HCT116 (cell line): ENCODE data around the gene SNUPN. TPM values are rescaled to one million over a fixed set of nuclear protein-coding genes. Genes with fewer than 3 reads are reported as not detected.

Experiments used
- ATAC-seq: fragments of 200-7000 bp; cut with Tn5 transposase; 2 replicates; pipeline ENCODE4 v1.9.1; 2020; ENCODE audit warnings: mild to moderate bottlenecking, moderate library complexity
- BruUV-seq: library from RNA; stranded (reverse); fragments of 400-500 nt; replicated peaks from 2 replicates; lab custom pipeline; 2021; lab: Mats Ljungman, UMichigan
- CTCF ChIA-PET: fragments of 300-600 bp; sonication (Branson Sonifier 250); formaldehyde crosslinking; loops from one replicate; lab custom pipeline; 2021; ENCODE audit warnings: antibody characterized with exemption; lab: Charles Lee
- POLR2A ChIA-PET: fragments of 300-600, 350-600 bp; sonication (Branson Sonifier 250); formaldehyde crosslinking; loops from one replicate; lab custom pipeline; 2021; ENCODE audit warnings: antibody characterized with exemption; lab: Charles Lee
- RAD21 ChIA-PET, 2 experiments: fragments of 300-600 bp; sonication (Branson Sonifier 250); formaldehyde crosslinking; loops; one replicate each; lab custom pipeline; 2023; ENCODE audit warnings: low total read pairs in 2 of 2; ENCODE audit not compliant: uncharacterized antibody in 2 of 2, unreplicated experiment in 2 of 2, low non-redundant PET in 1 of 2; lab: Charles Lee
- DNase-seq: peaks from one replicate; pipeline ENCODE4 v3.0.0-alpha.2; 2010; ENCODE audit warnings: low read depth, low spot score
- H2AFZ ChIP-seq: fragments of 200-600 bp; shearing (Covaris generic), sonication (generic); 2 replicates; pipeline ENCODE4 v1.6.1; 2017; ENCODE audit warnings: low read depth, mixed run types, mixed read lengths, antibody characterized with exemption, low read length; ENCODE audit not compliant: poor library complexity, severe bottlenecking
- H3K27ac ChIP-seq: 2 replicates; pipeline ENCODE4 v1.5.1; 2012; ENCODE audit warnings: low read depth, low read length
- H3K27me3 ChIP-seq: fragments of 200-600 bp; sonication (generic); 2 replicates; pipeline ENCODE4 v1.6.1; 2016; ENCODE audit warnings: mixed run types, low read length, mixed read lengths; ENCODE audit not compliant: insufficient read depth
- H3K36me3 ChIP-seq, 2 experiments: fragments of 200-500 bp in 1 of 2; fragments of 200-600 bp in 1 of 2; sonication (Bioruptor generic) in 1 of 2; sonication (generic) in 1 of 2; 2 replicates each; pipeline versions ENCODE4 v1.5.1 to v1.6.1; 2014 to 2016; ENCODE audit warnings: low read length in 2 of 2, inconsistent platforms in 1 of 2, mixed read lengths in 1 of 2, mixed run types in 1 of 2; ENCODE audit not compliant: insufficient read depth in 2 of 2, control insufficient read depth in 1 of 2
- H3K4me1 ChIP-seq, 2 experiments: fragments of 200-600 bp in 1 of 2; sonication (generic) in 1 of 2; 2 replicates each; pipeline versions ENCODE4 v1.5.1 to v1.6.1; 2012 to 2017; ENCODE audit warnings: low read length in 2 of 2, inconsistent platforms in 1 of 2, mild to moderate bottlenecking in 1 of 2, mixed read lengths in 1 of 2, mixed run types in 1 of 2, moderate library complexity in 1 of 2; ENCODE audit not compliant: insufficient read depth in 2 of 2, control insufficient read depth in 1 of 2
- H3K4me2 ChIP-seq: fragments of 200-600 bp; sonication (generic); 2 replicates; pipeline ENCODE4 v1.6.1; 2017; ENCODE audit warnings: mixed run types, low read length, mixed read lengths
- H3K4me3 ChIP-seq, 2 experiments: fragments of 200-600 bp in 1 of 2; sonication (generic) in 1 of 2; replicated peaks in 1 of 2; 2 replicates each; pipeline ENCODE4 v1.5.1; 2011 to 2016; ENCODE audit warnings: low read length in 2 of 2, control low read depth in 1 of 2, low read depth in 1 of 2, mild to moderate bottlenecking in 1 of 2, mixed read lengths in 1 of 2, mixed run types in 1 of 2
- H3K79me2 ChIP-seq: fragments of 200-600 bp; sonication (generic); 2 replicates; pipeline ENCODE4 v1.6.1; 2017; ENCODE audit warnings: mild to moderate bottlenecking, mixed run types, low read length, moderate library complexity, mixed read lengths; ENCODE audit not compliant: insufficient read depth
- H3K9ac ChIP-seq: fragments of 200-600 bp; sonication (generic); 2 replicates; pipeline ENCODE4 v1.6.1; 2016; ENCODE audit warnings: low read length, mixed read lengths
- H3K9me2 ChIP-seq: fragments of 200-600 bp; sonication (generic), shearing (Covaris generic); 2 replicates; pipeline ENCODE4 v1.6.1; 2017; ENCODE audit warnings: mixed run types, mild to moderate bottlenecking, moderate library complexity; ENCODE audit not compliant: insufficient read depth
- H3K9me3 ChIP-seq, 2 experiments: fragments of 200-500 bp in 1 of 2; fragments of 200-600 bp in 1 of 2; sonication (Bioruptor generic) in 1 of 2; sonication (generic) in 1 of 2; 2 replicates each; pipeline ENCODE4 v1.6.1; 2014 to 2017; ENCODE audit warnings: low read length in 2 of 2, mixed read lengths in 2 of 2, inconsistent platforms in 1 of 2, low read depth in 1 of 2, mild to moderate bottlenecking in 1 of 2, mixed run types in 1 of 2, moderate library complexity in 1 of 2; ENCODE audit not compliant: control insufficient read depth in 1 of 2, insufficient read depth in 1 of 2
- H4K20me1 ChIP-seq: fragments of 200-600 bp; sonication (generic), shearing (Covaris generic); 2 replicates; pipeline ENCODE4 v1.6.1; 2017; ENCODE audit warnings: mixed run types, mild to moderate bottlenecking, moderate library complexity; ENCODE audit not compliant: insufficient read depth
- CBX3 ChIP-seq: IDR thresholded peaks from 2 replicates; pipeline ENCODE4 v1.6.1; 2012; ENCODE audit warnings: low read depth
- EGR1 ChIP-seq: IDR thresholded peaks from 2 replicates; pipeline ENCODE4 v1.6.1; 2012; ENCODE audit warnings: low read depth
- EZH2 ChIP-seq: fragments of 200-600 bp; sonication (generic); IDR thresholded peaks from 2 replicates; pipeline ENCODE4 v1.6.1; 2017; ENCODE audit warnings: antibody characterized with exemption, mixed run types
- FOSL1 ChIP-seq: IDR thresholded peaks from 2 replicates; pipeline ENCODE4 v1.6.1; 2012; ENCODE audit warnings: low read depth
- RAD21 ChIP-seq: IDR thresholded peaks from 2 replicates; pipeline ENCODE4 v1.6.1; 2012; ENCODE audit warnings: low read depth, mild to moderate bottlenecking
- SIN3A ChIP-seq: IDR thresholded peaks from 2 replicates; pipeline ENCODE4 v1.6.1; 2012; ENCODE audit warnings: low read depth
- YY1 ChIP-seq: IDR thresholded peaks from 2 replicates; pipeline ENCODE4 v1.6.1; 2011; ENCODE audit warnings: low read length, low read depth, moderate library complexity, mild to moderate bottlenecking; ENCODE audit not compliant: insufficient replicate concordance; ENCODE audit errors: extremely low read depth
- ZFX ChIP-seq: fragments of 450-650 bp; IDR thresholded peaks from 2 replicates; pipeline ENCODE4 v1.6.1; 2017
- intact Hi-C: fragments of 100-400 bp; cut with micrococcal nuclease; formaldehyde crosslinking; loops from 2 replicates; pipeline ENCODE4 v1.10.0; 2022
- total RNA-seq: library from RNA; stranded (reverse); gene quantifications from one replicate; pipeline ENCODE4 v1.2.1, GENCODE V29; 2021; ENCODE audit not compliant: unreplicated experiment
- TF ChIP-seq, protein P1 (sequence below): IDR thresholded peaks from 2 replicates; pipeline ENCODE4 v1.6.1; 2011; ENCODE audit warnings: mild to moderate bottlenecking, low read length, moderate library complexity; ENCODE audit not compliant: insufficient replicate concordance; ENCODE audit errors: extremely low read depth
- TF ChIP-seq, protein P2 (sequence below): IDR thresholded peaks from 2 replicates; pipeline ENCODE4 v1.6.1; 2012; ENCODE audit warnings: low read depth
- TF ChIP-seq, protein P3 (sequence below), 3 experiments: fragments of 200-600 bp in 1 of 3; sonication (generic) in 1 of 3; IDR thresholded peaks in 2 of 3; conservative IDR thresholded peaks in 1 of 3; 2 replicates each; pipeline ENCODE4 v1.5.1; 2012 to 2017; ENCODE audit warnings: low read depth in 2 of 3, low read length in 2 of 3, antibody characterized with exemption in 1 of 3, borderline replicate concordance in 1 of 3, control low read depth in 1 of 3, mild to moderate bottlenecking in 1 of 3, mixed read lengths in 1 of 3, mixed run types in 1 of 3, moderate library complexity in 1 of 3; ENCODE audit not compliant: insufficient read depth in 1 of 3

The SNUPN gene
- total RNA-seq, 1 experiment from 2014 or later, result 29.8 TPM

DNA sequence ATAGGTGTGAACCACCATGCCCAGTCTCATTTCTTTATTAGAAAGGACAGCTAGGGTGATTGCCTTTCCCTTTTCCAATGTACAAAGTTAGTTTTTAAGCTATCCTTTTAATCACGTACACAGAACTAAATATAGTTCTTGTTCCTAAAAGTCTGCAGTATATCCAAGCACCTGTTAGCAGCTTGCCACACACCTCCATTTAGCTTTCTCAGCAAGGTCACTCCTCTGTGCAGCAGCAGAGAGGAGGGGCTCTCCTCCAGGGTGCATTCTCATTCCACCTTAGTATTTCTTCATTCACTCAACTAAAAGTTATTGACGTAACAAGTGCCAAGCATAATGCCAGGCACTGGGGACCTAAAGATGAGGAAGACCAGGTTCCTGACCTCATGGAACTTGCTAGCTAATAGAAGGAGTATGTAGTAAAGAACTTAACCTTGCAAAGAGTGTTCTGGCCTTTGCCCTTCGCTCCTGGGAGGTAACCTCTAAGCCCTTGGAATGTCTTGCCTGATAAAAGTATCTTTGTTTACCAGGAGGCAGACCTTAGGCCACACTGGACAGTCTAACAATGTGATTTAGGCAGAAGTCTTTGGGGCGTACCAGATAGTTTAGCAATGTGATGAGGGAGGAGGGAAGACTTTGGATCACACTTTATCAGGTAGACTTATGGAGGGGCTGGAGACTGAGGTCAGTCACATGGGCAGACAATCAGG lies 33.7 kb downstream of the SNUPN start:
- Histone ChIP-seq H2AFZ (no peak overlapping the region), H3K4me2 (no peak overlapping the region), H3K27ac (no peak overlapping the region), H3K4me3 (no peak overlapping the region), H3K36me3 (peaks cover 0 to 2% of the 10 kb centered on the region in 2 experiments; a peak in 2 of 4 replicates), H4K20me1 (no peaks in the 10 kb centered on the region), H3K9me2 (no peaks in the 10 kb centered on the region), H3K4me1 (no peaks in the 10 kb centered on the region), H3K9me3 (no peaks in the 10 kb centered on the region), H3K27me3 (no peaks in the 10 kb centered on the region), H3K9ac (no peak overlapping the region), H3K79me2 (no peaks in the 10 kb centered on the region)
- CTCF ChIA-PET, result no interaction called here
- TF ChIP-seq SIN3A, result no peak
- no peak for TF ChIP-seq ZFX
- TF ChIP-seq EZH2, result no peak
- TF ChIP-seq, protein P1, sequence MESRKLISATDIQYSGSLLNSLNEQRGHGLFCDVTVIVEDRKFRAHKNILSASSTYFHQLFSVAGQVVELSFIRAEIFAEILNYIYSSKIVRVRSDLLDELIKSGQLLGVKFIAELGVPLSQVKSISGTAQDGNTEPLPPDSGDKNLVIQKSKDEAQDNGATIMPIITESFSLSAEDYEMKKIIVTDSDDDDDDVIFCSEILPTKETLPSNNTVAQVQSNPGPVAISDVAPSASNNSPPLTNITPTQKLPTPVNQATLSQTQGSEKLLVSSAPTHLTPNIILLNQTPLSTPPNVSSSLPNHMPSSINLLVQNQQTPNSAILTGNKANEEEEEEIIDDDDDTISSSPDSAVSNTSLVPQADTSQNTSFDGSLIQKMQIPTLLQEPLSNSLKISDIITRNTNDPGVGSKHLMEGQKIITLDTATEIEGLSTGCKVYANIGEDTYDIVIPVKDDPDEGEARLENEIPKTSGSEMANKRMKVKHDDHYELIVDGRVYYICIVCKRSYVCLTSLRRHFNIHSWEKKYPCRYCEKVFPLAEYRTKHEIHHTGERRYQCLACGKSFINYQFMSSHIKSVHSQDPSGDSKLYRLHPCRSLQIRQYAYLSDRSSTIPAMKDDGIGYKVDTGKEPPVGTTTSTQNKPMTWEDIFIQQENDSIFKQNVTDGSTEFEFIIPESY, result no peak
- TF ChIP-seq, protein P2, sequence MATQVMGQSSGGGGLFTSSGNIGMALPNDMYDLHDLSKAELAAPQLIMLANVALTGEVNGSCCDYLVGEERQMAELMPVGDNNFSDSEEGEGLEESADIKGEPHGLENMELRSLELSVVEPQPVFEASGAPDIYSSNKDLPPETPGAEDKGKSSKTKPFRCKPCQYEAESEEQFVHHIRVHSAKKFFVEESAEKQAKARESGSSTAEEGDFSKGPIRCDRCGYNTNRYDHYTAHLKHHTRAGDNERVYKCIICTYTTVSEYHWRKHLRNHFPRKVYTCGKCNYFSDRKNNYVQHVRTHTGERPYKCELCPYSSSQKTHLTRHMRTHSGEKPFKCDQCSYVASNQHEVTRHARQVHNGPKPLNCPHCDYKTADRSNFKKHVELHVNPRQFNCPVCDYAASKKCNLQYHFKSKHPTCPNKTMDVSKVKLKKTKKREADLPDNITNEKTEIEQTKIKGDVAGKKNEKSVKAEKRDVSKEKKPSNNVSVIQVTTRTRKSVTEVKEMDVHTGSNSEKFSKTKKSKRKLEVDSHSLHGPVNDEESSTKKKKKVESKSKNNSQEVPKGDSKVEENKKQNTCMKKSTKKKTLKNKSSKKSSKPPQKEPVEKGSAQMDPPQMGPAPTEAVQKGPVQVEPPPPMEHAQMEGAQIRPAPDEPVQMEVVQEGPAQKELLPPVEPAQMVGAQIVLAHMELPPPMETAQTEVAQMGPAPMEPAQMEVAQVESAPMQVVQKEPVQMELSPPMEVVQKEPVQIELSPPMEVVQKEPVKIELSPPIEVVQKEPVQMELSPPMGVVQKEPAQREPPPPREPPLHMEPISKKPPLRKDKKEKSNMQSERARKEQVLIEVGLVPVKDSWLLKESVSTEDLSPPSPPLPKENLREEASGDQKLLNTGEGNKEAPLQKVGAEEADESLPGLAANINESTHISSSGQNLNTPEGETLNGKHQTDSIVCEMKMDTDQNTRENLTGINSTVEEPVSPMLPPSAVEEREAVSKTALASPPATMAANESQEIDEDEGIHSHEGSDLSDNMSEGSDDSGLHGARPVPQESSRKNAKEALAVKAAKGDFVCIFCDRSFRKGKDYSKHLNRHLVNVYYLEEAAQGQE, result no peak
- no peak for TF ChIP-seq EGR1
- no peak for TF ChIP-seq CBX3
- no peak for TF ChIP-seq RAD21
- no peak for TF ChIP-seq YY1
- TF ChIP-seq FOSL1, result no peak
- TF ChIP-seq, protein P3, sequence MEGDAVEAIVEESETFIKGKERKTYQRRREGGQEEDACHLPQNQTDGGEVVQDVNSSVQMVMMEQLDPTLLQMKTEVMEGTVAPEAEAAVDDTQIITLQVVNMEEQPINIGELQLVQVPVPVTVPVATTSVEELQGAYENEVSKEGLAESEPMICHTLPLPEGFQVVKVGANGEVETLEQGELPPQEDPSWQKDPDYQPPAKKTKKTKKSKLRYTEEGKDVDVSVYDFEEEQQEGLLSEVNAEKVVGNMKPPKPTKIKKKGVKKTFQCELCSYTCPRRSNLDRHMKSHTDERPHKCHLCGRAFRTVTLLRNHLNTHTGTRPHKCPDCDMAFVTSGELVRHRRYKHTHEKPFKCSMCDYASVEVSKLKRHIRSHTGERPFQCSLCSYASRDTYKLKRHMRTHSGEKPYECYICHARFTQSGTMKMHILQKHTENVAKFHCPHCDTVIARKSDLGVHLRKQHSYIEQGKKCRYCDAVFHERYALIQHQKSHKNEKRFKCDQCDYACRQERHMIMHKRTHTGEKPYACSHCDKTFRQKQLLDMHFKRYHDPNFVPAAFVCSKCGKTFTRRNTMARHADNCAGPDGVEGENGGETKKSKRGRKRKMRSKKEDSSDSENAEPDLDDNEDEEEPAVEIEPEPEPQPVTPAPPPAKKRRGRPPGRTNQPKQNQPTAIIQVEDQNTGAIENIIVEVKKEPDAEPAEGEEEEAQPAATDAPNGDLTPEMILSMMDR (IDR thresholded peaks at IDR 0.05 in 2 of 3, conservative IDR thresholded peaks at IDR 0.05 in 1 of 3; ENCODE audit: borderline replicate concordance in 1 of 3, insufficient read depth in 1 of 3, low read depth in 2 of 3, low read length in 2 of 3), result no peak
- DNase-seq, result no peak
- BruUV-seq, result no TSS peak
- ATAC-seq, result no peak
- RAD21 ChIA-PET, result no interaction called here
- intact Hi-C loops, result no loop called here
- POLR2A ChIA-PET, result no interaction called here
